ENCODE measurements around the gene SLC27A2.

SLC27A2 gene

DNA sequence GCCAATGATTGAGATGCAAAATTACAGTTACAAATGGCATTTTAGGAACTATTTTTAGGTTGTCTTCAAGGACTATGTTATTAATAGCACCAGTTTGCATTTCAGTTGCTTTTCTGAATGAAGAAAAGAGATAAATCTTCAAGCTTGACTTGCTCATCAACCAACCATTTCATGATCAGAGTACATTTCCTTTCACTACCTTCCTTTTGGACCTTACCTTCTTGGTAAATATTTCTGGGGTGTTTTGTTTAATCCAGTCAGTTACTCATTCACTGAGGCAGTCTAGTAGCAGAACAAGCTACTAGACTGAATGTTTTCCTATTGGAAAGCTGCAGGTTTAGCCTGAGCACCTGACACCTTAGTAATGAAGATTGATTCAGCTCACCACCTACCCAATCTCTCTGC is 8.2 kb downstream of the SLC27A2 start:
- no peaks in the 10 kb centered on the region for H3K27me3 ChIP-seq (ENCODE audit: control insufficient read depth, insufficient read depth, low read length)
- no peaks in the 10 kb centered on the region for H3K4me1 ChIP-seq (ENCODE audit: control insufficient read depth, insufficient read depth, low read length)
- H3K9me3 ChIP-seq (ENCODE audit: control insufficient read depth, insufficient read depth, low read length): no peaks in the 10 kb centered on the region
- no peak for DNase-seq (ENCODE audit: low read depth, low spot score)
- no peak overlapping the region for H3K4me3 ChIP-seq (ENCODE audit: low read length)
- H3K27ac ChIP-seq (ENCODE audit: low read length): no peak overlapping the region
- H3K36me3 ChIP-seq (ENCODE audit: control insufficient read depth, insufficient read depth, low read length): no peaks in the 10 kb centered on the region

DNA sequence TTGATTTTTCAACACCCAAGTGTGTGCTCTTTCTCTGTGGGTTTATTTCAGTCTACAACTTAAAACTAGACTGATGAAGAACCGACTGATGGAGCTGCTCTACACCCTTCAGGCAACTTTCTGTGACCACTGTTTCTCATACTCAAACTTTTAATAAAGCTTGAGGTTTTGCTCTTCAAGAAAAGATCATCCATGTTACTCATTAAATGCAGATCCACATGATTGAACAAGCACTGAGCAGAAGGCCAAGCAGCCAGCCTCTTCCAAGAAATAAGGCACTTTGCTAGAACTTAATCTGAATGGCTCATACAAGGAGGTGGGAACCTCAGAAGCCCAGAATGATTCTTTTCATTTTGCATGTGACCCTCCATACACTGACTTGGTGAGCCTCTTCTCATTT is 8.7 kb downstream of the SLC27A2 start:
- no peaks in the 10 kb centered on the region for H3K9me3 ChIP-seq (ENCODE audit: control insufficient read depth, insufficient read depth, low read length)
- no peak for DNase-seq (ENCODE audit: low read depth, low spot score)
- H3K36me3 ChIP-seq (ENCODE audit: control insufficient read depth, insufficient read depth, low read length): no peaks in the 10 kb centered on the region
- H3K27ac ChIP-seq (ENCODE audit: low read length): no peak overlapping the region
- H3K4me3 ChIP-seq (ENCODE audit: low read length): no peak overlapping the region
- no peaks in the 10 kb centered on the region for H3K4me1 ChIP-seq (ENCODE audit: control insufficient read depth, insufficient read depth, low read length)
- WGBS (ENCODE audit: insufficient coverage, insufficient read length): no CpG with 5 or more reads among the region's 1 CpG
- no peaks in the 10 kb centered on the region for H3K27me3 ChIP-seq (ENCODE audit: control insufficient read depth, insufficient read depth, low read length)

DNA sequence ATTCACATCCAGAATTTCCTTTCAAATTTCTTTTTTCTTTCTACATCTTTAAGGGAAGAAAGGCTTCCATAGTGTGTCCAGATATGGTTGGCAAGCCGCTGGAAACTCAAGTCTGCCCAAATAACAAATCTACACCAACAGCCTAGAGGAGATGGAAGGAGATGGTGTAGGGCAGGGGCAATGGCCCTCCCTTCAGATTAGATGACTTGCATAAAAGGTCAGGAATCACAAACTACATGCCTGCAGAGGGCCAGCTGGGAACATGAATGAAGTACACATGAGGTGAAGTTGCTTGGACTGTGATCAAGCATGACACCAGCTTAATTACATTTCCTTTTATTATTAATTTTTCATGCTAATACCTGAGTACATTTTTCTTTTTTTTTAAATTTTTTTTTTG is 10.2 kb downstream of the SLC27A2 start:
- H3K9me3 ChIP-seq (ENCODE audit: control insufficient read depth, insufficient read depth, low read length): no peaks in the 10 kb centered on the region
- no peak for DNase-seq (ENCODE audit: low read depth, low spot score)
- H3K4me1 ChIP-seq (ENCODE audit: control insufficient read depth, insufficient read depth, low read length): no peaks in the 10 kb centered on the region
- no CpG with 5 or more reads among the region's 1 CpG for WGBS (ENCODE audit: insufficient coverage, insufficient read length)
- no peak overlapping the region for H3K27ac ChIP-seq (ENCODE audit: low read length)
- H3K4me3 ChIP-seq (ENCODE audit: low read length): no peak overlapping the region
- H3K36me3 ChIP-seq (ENCODE audit: control insufficient read depth, insufficient read depth, low read length): no peaks in the 10 kb centered on the region
- no peaks in the 10 kb centered on the region for H3K27me3 ChIP-seq (ENCODE audit: control insufficient read depth, insufficient read depth, low read length)

DNA sequence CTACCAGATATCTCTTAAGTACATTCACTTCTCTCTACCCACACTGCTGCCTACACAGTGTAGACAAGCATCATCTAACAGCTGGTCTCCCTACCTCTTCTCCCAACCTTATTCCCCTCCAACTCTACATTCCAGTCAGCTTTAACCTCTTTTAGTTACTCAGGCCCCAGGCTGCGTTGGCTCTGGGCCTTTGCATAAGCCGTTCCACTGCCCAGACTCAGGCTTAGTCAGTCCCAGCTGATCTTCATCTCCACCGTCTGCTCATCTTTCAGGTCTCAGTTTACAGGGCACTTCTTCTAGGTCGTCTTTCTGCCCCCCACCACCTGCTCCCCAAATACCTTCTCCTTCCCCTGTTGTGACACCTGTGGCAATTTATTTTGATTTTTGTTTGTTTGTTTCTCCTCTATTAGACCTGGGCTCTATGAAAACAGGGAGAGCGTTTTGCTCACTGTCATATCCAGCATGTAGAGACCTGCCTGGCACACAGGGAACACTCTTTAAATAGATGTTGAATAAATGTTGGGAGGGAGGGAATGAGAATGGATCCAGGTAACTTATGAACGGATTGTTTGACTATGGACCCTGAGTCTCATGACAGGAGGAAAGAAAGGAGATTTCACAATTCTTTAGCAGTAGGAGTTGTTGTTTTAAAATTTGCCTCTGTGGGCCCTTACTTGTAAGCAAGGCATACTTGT is 11.1 kb downstream of the SLC27A2 start:
- no CpG with 5 or more reads among the region's 6 CpGs for WGBS (ENCODE audit: insufficient coverage, insufficient read length)
- Histone ChIP-seq H3K9me3 (ENCODE audit: control insufficient read depth, insufficient read depth, low read length) (no peaks in the 10 kb centered on the region), H3K27ac (ENCODE audit: low read length) (no peak overlapping the region), H3K4me1 (ENCODE audit: control insufficient read depth, insufficient read depth, low read length) (no peaks in the 10 kb centered on the region), H3K27me3 (ENCODE audit: control insufficient read depth, insufficient read depth, low read length) (no peaks in the 10 kb centered on the region), H3K36me3 (ENCODE audit: control insufficient read depth, insufficient read depth, low read length) (no peaks in the 10 kb centered on the region), H3K4me3 (ENCODE audit: low read length) (no peak overlapping the region)
- DNase-seq (ENCODE audit: low read depth, low spot score): no peak

DNA sequence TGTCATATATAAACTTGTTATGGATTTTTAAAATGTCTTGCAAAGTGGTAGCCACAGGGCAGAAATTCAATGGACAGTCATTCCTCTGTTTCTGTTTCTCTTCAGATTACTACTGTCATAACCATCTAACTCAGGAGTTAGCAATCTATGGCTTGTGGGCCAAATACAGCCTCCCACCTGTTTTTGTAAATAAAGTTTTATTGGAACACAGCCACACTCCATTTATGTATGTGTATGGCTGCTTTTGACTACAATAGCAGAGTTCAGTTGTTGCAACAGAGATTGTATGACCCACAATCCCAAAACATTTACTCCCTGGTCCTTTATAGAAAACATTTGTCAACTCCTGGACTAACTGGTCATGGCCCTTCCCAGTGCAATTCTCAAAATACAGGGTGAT is 20.0 kb downstream of the SLC27A2 start:
- no peaks in the 10 kb centered on the region for H3K36me3 ChIP-seq (ENCODE audit: control insufficient read depth, insufficient read depth, low read length)
- H3K4me3 ChIP-seq (ENCODE audit: low read length): no peak overlapping the region
- H3K27me3 ChIP-seq (ENCODE audit: control insufficient read depth, insufficient read depth, low read length): no peaks in the 10 kb centered on the region
- DNase-seq (ENCODE audit: low read depth, low spot score): no peak
- no peak overlapping the region for H3K27ac ChIP-seq (ENCODE audit: low read length)
- H3K4me1 ChIP-seq (ENCODE audit: control insufficient read depth, insufficient read depth, low read length): no peaks in the 10 kb centered on the region; the same call in 1 of the 2 replicates
- H3K9me3 ChIP-seq (ENCODE audit: control insufficient read depth, insufficient read depth, low read length): no peaks in the 10 kb centered on the region

DNA sequence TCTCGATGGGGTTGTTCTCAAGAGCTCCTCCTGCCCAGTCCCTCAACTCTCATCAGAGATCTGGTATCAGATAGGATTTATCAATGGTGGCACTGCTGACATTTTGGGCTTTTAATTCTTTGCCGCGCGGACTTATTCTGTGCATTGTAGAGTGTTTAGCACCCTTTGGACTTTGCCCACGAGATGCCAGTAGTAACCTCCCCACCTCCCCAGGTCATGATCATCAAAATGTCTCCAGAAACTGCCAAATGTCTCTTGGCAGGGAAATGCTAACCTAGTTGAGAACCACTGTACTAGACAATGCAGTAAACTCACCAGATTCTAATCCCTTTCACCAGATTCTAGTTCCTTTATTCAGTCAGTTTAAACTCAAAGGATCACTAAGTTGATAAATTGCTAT is 24.0 kb downstream of the SLC27A2 start:
- H3K36me3 ChIP-seq (ENCODE audit: control insufficient read depth, insufficient read depth, low read length): no peaks in the 10 kb centered on the region
- no peak overlapping the region for H3K4me3 ChIP-seq (ENCODE audit: low read length)
- no CpG with 5 or more reads among the region's 5 CpGs for WGBS (ENCODE audit: insufficient coverage, insufficient read length)

DNA sequence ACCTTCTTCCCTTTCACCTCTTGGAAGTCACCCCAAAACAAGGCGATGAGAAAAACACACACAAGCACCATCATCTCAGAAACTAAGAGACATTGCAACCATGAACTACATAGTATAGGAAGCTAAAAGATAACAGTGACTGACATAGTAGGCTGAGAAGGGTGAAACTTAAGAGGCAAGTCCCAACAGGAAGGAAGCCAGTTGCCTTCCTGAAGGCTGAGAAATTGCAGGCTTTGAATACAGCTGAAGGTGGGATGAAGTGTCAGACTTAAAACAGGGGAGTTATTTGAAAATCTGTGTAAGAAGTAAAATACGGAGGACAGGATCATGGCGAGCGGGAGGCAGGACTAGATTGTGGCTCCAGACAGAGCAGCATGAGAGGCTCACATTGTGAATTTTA is 27.8 kb downstream of the SLC27A2 start:
- WGBS (ENCODE audit: insufficient coverage, insufficient read length): no CpG with 5 or more reads among the region's 4 CpGs
- no peak for DNase-seq (ENCODE audit: low read depth, low spot score)
- peaks cover 3% of the 10 kb centered on the region; the same call in 1 of the 2 replicates for H3K4me1 ChIP-seq (ENCODE audit: control insufficient read depth, insufficient read depth, low read length)
- H3K27me3 ChIP-seq (ENCODE audit: control insufficient read depth, insufficient read depth, low read length): no peaks in the 10 kb centered on the region
- no peak overlapping the region for H3K27ac ChIP-seq (ENCODE audit: low read length)
- H3K9me3 ChIP-seq (ENCODE audit: control insufficient read depth, insufficient read depth, low read length): no peaks in the 10 kb centered on the region
- H3K4me3 ChIP-seq (ENCODE audit: low read length): no peak overlapping the region
- H3K36me3 ChIP-seq (ENCODE audit: control insufficient read depth, insufficient read depth, low read length): no peaks in the 10 kb centered on the region

More for the DNA sequence above, 24.0 kb downstream of the SLC27A2 start:
- no peak overlapping the region for H3K27ac ChIP-seq (ENCODE audit: low read length)
- no peak for DNase-seq (ENCODE audit: low read depth, low spot score)
- no peaks in the 10 kb centered on the region for H3K27me3 ChIP-seq (ENCODE audit: control insufficient read depth, insufficient read depth, low read length)
- H3K4me1 ChIP-seq (ENCODE audit: control insufficient read depth, insufficient read depth, low read length): peaks cover 3% of the 10 kb centered on the region; the same call in 1 of the 2 replicates
- no peaks in the 10 kb centered on the region for H3K9me3 ChIP-seq (ENCODE audit: control insufficient read depth, insufficient read depth, low read length)

DNA sequence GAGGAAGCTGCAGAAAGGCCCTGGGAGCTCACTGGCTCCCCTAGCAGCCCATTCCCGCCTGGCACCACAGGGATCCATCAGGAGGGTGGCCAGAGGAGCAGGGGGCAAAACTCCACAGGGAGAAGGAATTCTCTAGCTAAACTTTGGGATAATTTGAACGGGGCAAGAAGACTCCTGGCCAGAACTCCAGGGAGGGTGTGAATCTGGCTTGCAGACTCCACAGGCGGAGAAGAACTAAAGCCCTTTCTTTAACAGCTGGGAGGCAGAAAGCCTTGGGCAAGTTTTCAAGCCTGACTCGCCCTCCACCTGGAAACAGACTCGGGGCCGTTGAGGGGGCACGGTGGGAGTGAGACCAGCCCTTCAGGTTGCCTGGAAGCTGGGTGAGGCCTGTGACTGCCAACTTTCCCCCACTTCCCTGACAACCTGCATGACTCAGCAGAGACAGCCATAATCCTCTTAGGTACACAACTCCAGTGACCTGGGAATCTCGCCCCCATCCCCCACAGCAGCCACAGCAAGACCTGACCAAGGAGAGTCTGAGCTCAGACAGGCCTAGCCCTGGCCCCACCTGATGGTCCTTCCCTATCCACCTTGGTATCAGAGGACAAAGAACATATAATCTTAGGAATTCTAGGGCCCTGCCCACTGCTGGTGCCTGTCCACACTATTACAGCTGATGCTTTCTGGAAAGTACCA is 28.6 kb downstream of the SLC27A2 start:
- Histone ChIP-seq H3K4me3 (ENCODE audit: low read length) (no peak overlapping the region), H3K27ac (ENCODE audit: low read length) (no peak overlapping the region), H3K27me3 (ENCODE audit: control insufficient read depth, insufficient read depth, low read length) (no peaks in the 10 kb centered on the region), H3K9me3 (ENCODE audit: control insufficient read depth, insufficient read depth, low read length) (no peaks in the 10 kb centered on the region), H3K36me3 (ENCODE audit: control insufficient read depth, insufficient read depth, low read length) (no peaks in the 10 kb centered on the region), H3K4me1 (ENCODE audit: control insufficient read depth, insufficient read depth, low read length) (peaks cover 3% of the 10 kb centered on the region; the same call in 1 of the 2 replicates)
- no peak for DNase-seq (ENCODE audit: low read depth, low spot score)
- no CpG with 5 or more reads among the region's 8 CpGs for WGBS (ENCODE audit: insufficient coverage, insufficient read length)

DNA sequence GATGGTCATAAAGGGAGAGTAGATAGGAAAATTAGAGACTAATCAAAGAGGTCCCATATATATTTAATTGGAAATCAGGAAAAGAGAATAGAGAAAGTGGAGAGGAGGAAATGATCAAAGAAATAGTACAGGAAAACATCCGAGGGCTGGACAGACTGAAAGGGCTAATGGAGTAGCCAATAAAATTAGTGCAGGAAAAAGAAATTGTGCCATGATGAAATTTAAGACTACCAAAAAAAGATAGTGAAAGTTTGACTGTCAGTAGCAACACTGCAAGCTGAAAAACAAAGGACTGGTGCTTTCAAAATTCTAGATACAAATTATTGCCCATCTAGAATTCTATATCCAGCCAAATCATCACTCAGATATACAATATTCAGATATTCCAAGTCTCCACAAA is 36.3 kb downstream of the SLC27A2 start:
- WGBS (ENCODE audit: insufficient coverage, insufficient read length): no CpG with 5 or more reads among the region's 1 CpG
- DNase-seq (ENCODE audit: low read depth, low spot score): no peak
- Histone ChIP-seq H3K27me3 (ENCODE audit: control insufficient read depth, insufficient read depth, low read length) (no peaks in the 10 kb centered on the region), H3K9me3 (ENCODE audit: control insufficient read depth, insufficient read depth, low read length) (no peaks in the 10 kb centered on the region), H3K27ac (ENCODE audit: low read length) (no peak overlapping the region), H3K4me3 (ENCODE audit: low read length) (no peak overlapping the region), H3K4me1 (ENCODE audit: control insufficient read depth, insufficient read depth, low read length) (no peaks in the 10 kb centered on the region), H3K36me3 (ENCODE audit: control insufficient read depth, insufficient read depth, low read length) (no peaks in the 10 kb centered on the region)

DNA sequence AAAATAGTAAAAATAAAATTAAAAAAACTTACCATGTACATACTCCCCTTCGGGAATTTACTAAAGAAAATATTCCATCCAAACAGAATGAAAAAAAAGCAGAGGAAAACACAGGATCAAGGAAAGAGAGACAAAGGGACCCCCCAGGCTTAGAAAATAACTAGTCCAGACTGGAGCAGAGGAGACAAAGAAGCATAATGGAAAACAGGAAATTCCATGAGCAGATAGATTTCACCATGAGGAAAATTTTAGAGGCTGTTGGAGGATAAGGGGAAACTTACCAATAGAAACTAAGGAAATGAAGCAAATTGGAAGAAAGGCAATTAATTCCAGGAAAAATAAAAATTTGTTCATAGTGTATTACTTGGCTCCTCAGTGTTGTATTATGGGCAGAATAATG is 36.7 kb downstream of the SLC27A2 start:
- Histone ChIP-seq H3K4me3 (ENCODE audit: low read length) (no peak overlapping the region), H3K27ac (ENCODE audit: low read length) (no peak overlapping the region), H3K9me3 (ENCODE audit: control insufficient read depth, insufficient read depth, low read length) (no peaks in the 10 kb centered on the region), H3K4me1 (ENCODE audit: control insufficient read depth, insufficient read depth, low read length) (no peaks in the 10 kb centered on the region), H3K36me3 (ENCODE audit: control insufficient read depth, insufficient read depth, low read length) (no peaks in the 10 kb centered on the region), H3K27me3 (ENCODE audit: control insufficient read depth, insufficient read depth, low read length) (no peaks in the 10 kb centered on the region)
- no peak for DNase-seq (ENCODE audit: low read depth, low spot score)
- no CpG with 5 or more reads among the region's 1 CpG for WGBS (ENCODE audit: insufficient coverage, insufficient read length)

DNA sequence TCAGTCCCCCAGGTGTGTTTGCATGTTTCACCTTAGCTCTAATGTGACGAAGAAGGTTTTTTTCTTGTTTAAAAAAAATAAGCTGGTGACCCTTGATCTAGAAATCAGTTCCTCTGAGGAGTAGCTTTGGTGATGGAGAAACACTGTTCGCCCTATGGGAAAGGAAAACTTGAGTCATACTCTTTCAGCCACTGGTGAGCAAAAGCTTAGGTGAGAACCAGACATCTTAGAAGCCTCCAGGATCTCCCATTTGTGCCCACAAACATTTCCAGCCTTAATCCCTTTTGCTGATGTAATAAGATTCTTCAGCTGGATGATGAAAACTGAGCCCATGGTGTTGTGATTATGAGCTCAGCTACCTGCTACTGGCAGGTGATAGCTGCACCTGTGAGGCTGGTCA is 37.8 kb downstream of the SLC27A2 start:
- no CpG with 5 or more reads among the region's 2 CpGs for WGBS (ENCODE audit: insufficient coverage, insufficient read length)
- Histone ChIP-seq H3K27ac (ENCODE audit: low read length) (no peak overlapping the region), H3K4me3 (ENCODE audit: low read length) (no peak overlapping the region), H3K27me3 (ENCODE audit: control insufficient read depth, insufficient read depth, low read length) (no peaks in the 10 kb centered on the region), H3K4me1 (ENCODE audit: control insufficient read depth, insufficient read depth, low read length) (no peaks in the 10 kb centered on the region), H3K9me3 (ENCODE audit: control insufficient read depth, insufficient read depth, low read length) (no peaks in the 10 kb centered on the region), H3K36me3 (ENCODE audit: control insufficient read depth, insufficient read depth, low read length) (no peaks in the 10 kb centered on the region)
- DNase-seq (ENCODE audit: low read depth, low spot score): no peak

Measured in iPS DF 6.9 (cell line).